CD4-positive, alpha-beta T cell (primary cell): Measurements from ENCODE around the gene TBC1D16. TPM values are rescaled to one million over a fixed set of nuclear protein-coding genes. Genes with fewer than 3 reads are reported as not detected.

Experiments used
- ATAC-seq: fragments of 200-7000 bp; cut with Tn5 transposase; one replicate; pipeline ENCODE4 v1.10.0; 2022; ENCODE audit warnings: mild to moderate bottlenecking; ENCODE audit not compliant: poor library complexity
- CTCF ChIA-PET: fragments of 350-600 bp; sonication (Branson Sonifier 250); formaldehyde crosslinking; loops from one replicate; lab custom pipeline; 2021; ENCODE audit warnings: antibody characterized with exemption, inconsistent platforms; lab: Charles Lee
- POLR2A ChIA-PET: fragments of 350-600 bp; sonication (Branson Sonifier 250); formaldehyde crosslinking; loops from one replicate; lab custom pipeline; 2021; ENCODE audit warnings: antibody characterized with exemption, inconsistent platforms; lab: Charles Lee
- DNase-seq, 14 experiments: peaks; one replicate each; pipeline ENCODE4 v3.0.0-alpha.2; 2013 to 2020; ENCODE audit warnings: mixed read lengths in 2 of 14
- H3K27ac ChIP-seq, 2 donors: one replicate each; pipeline versions ENCODE4 v1.5.1 to v1.7.0; 2013; ENCODE audit warnings: low read length in 2 of 2, low read depth in 1 of 2, mild to moderate bottlenecking in 1 of 2
- H3K27me3 ChIP-seq, 2 experiments: 1 replicate in 1 of 2; 2 replicates in 1 of 2; pipeline versions ENCODE4 v1.6.1 to v1.7.0; 2013; ENCODE audit warnings: low read length in 2 of 2, control low read depth in 1 of 2, mild to moderate bottlenecking in 1 of 2, moderate library complexity in 1 of 2; ENCODE audit not compliant: insufficient read depth in 2 of 2, control insufficient read depth in 1 of 2
- H3K36me3 ChIP-seq: one replicate; pipeline ENCODE4 v1.6.1; 2013; ENCODE audit warnings: low read length, control low read depth; ENCODE audit not compliant: insufficient read depth
- H3K4me1 ChIP-seq: one replicate; pipeline ENCODE4 v1.6.1; 2013; ENCODE audit warnings: low read length, control low read depth; ENCODE audit not compliant: insufficient read depth
- H3K4me3 ChIP-seq: one replicate; pipeline ENCODE4 v1.5.1; 2013; ENCODE audit warnings: mild to moderate bottlenecking, low read length, moderate library complexity
- H3K9me3 ChIP-seq, 2 experiments: 1 replicate in 1 of 2; 2 replicates in 1 of 2; pipeline versions ENCODE4 v1.6.1 to v1.7.0; 2013; ENCODE audit warnings: low read length in 2 of 2, mild to moderate bottlenecking in 2 of 2, control low read depth in 1 of 2, moderate library complexity in 1 of 2; ENCODE audit not compliant: control insufficient read depth in 1 of 2, insufficient read depth in 1 of 2
- H3K27ac Mint-ChIP-seq: one replicate; pipeline ENCODE4 v1.8.0; 2020; ENCODE audit warnings: mixed read lengths
- H3K27me3 Mint-ChIP-seq: one replicate; pipeline ENCODE4 v1.8.0; 2021; ENCODE audit warnings: mixed read lengths
- H3K36me3 Mint-ChIP-seq: one replicate; pipeline ENCODE4 v1.8.0; 2021; ENCODE audit warnings: low read depth, mixed read lengths
- H3K4me1 Mint-ChIP-seq: one replicate; pipeline ENCODE4 v1.8.0; 2021; ENCODE audit warnings: low read depth, mixed read lengths
- H3K4me3 Mint-ChIP-seq: one replicate; pipeline ENCODE4 v1.8.0; 2020; ENCODE audit warnings: mild to moderate bottlenecking, mixed read lengths
- H3K9me3 Mint-ChIP-seq: one replicate; pipeline ENCODE4 v1.8.0; 2020; ENCODE audit warnings: mixed read lengths
- intact Hi-C, 2 experiments: fragments of 100-400 bp; cut with DNase I in 1 of 2; cut with micrococcal nuclease in 1 of 2; formaldehyde crosslinking; loops; one replicate each; pipeline versions ENCODE4 v1.15.1 to v1.9.0; 2023 to 2025; cut with DNase I, micrococcal nuclease
- total RNA-seq, 174 experiments: library from RNA in 2 of 174; stranded (reverse) in 2 of 174; gene quantifications; one replicate each; pipeline ENCODE4 v1.2.3 and lab custom pipeline; 2021 to 2026
- TF ChIP-seq, protein P1 (sequence below): fragments of 200-600 bp; IDR thresholded peaks from one replicate; pipeline ENCODE4 v1.8.0; 2022; ENCODE audit warnings: antibody characterized with exemption, mild to moderate bottlenecking

Gene TBC1D16
- total RNA-seq, 2 experiments from 2014 or later: 1.9 to 2.5 TPM

DNA sequence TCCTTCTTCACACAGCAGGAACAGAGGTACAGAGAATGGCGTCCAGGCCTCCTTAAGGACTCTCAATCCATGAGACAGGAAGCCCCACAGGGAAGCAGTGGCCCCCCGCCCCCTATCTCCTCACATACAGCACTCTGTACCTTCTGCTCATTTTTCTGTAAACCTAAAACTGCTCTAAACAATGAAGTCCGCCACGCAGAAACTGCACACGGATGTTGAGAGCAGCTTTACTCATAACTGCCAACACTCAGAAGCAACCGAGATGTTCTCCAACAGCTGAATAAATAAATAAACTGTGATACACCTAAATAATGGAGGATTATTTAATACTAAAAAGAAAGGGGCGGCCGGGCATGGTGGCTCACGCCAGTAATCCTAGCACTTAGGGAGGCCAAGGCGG lies 9.9 kb downstream of the TBC1D16 start:
- no peaks in the 10 kb centered on the region for H3K9me3 ChIP-seq
- H3K27me3 ChIP-seq: no peaks in the 10 kb centered on the region
- H3K4me1 ChIP-seq: no peaks in the 10 kb centered on the region
- DNase-seq (no peak), ATAC-seq (no peak)
- TF ChIP-seq, protein P1, sequence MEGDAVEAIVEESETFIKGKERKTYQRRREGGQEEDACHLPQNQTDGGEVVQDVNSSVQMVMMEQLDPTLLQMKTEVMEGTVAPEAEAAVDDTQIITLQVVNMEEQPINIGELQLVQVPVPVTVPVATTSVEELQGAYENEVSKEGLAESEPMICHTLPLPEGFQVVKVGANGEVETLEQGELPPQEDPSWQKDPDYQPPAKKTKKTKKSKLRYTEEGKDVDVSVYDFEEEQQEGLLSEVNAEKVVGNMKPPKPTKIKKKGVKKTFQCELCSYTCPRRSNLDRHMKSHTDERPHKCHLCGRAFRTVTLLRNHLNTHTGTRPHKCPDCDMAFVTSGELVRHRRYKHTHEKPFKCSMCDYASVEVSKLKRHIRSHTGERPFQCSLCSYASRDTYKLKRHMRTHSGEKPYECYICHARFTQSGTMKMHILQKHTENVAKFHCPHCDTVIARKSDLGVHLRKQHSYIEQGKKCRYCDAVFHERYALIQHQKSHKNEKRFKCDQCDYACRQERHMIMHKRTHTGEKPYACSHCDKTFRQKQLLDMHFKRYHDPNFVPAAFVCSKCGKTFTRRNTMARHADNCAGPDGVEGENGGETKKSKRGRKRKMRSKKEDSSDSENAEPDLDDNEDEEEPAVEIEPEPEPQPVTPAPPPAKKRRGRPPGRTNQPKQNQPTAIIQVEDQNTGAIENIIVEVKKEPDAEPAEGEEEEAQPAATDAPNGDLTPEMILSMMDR: no peak
- Mint-ChIP-seq H3K27me3 (no peaks in the 10 kb centered on the region), H3K9me3 (no peaks in the 10 kb centered on the region), H3K36me3 (no peaks in the 10 kb centered on the region), H3K27ac (no peak overlapping the region), H3K4me3 (no peak overlapping the region), H3K4me1 (no peaks in the 10 kb centered on the region)
- H3K4me3 ChIP-seq: no peak overlapping the region
- CTCF ChIA-PET: no interaction called here
- intact Hi-C loops: no loop called here
- H3K27ac ChIP-seq: no peak overlapping the region
- POLR2A ChIA-PET: no interaction called here
- no peaks in the 10 kb centered on the region for H3K36me3 ChIP-seq

GRCh38 chr17:80025140-80025539 lies 10.5 kb downstream of the TBC1D16 start:
- ChIA-PET CTCF (no interaction called here), POLR2A (no interaction called here)
- Mint-ChIP-seq H3K36me3 (no peaks in the 10 kb centered on the region), H3K4me3 (no peak overlapping the region), H3K4me1 (no peaks in the 10 kb centered on the region), H3K27me3 (no peaks in the 10 kb centered on the region), H3K9me3 (no peaks in the 10 kb centered on the region), H3K27ac (no peak overlapping the region)
- no peak for DNase-seq
- no peaks in the 10 kb centered on the region for H3K4me1 ChIP-seq
- TF ChIP-seq, protein P1: no peak
- no peaks in the 10 kb centered on the region for H3K36me3 ChIP-seq
- no peak overlapping the region for H3K27ac ChIP-seq
- intact Hi-C loops: no loop called here
- no peaks in the 10 kb centered on the region for H3K9me3 ChIP-seq
- ATAC-seq: no peak
- H3K27me3 ChIP-seq: no peaks in the 10 kb centered on the region
- H3K4me3 ChIP-seq: no peak overlapping the region

- POLR2A ChIA-PET: interaction anchor here (0.6 kb wide), 1 partner anchor 124 kb away, joined by 4 read pairs; no protein-coding TSS in a partner anchor
- Mint-ChIP-seq H3K9me3 (no peaks in the 10 kb centered on the region), H3K36me3 (no peaks in the 10 kb centered on the region), H3K4me3 (no peak overlapping the region), H3K27ac (no peak overlapping the region), H3K27me3 (no peaks in the 10 kb centered on the region), H3K4me1 (no peaks in the 10 kb centered on the region)
- TF ChIP-seq, protein P1: no peak
- CTCF ChIA-PET: no interaction called here
- no peaks in the 10 kb centered on the region for H3K4me1 ChIP-seq
- no peak overlapping the region for H3K4me3 ChIP-seq
- H3K9me3 ChIP-seq: no peaks in the 10 kb centered on the region
- no peak overlapping the region for H3K27ac ChIP-seq
- H3K36me3 ChIP-seq: no peaks in the 10 kb centered on the region
- no peak for DNase-seq
- intact Hi-C loops: no loop called here
- no peaks in the 10 kb centered on the region for H3K27me3 ChIP-seq
- ATAC-seq: no peak
Observed at GRCh38 chr17:80024206-80024972, 11.3 kb downstream of the TBC1D16 start.
